ENCODE results near the gene TOP3A. TPM values are rescaled to one million over a fixed set of nuclear protein-coding genes. Genes with fewer than 3 reads are reported as not detected.

The TOP3A gene
- total RNA-seq, 2 experiments from 2014 or later = 61.8 to 65.7 TPM

DNA sequence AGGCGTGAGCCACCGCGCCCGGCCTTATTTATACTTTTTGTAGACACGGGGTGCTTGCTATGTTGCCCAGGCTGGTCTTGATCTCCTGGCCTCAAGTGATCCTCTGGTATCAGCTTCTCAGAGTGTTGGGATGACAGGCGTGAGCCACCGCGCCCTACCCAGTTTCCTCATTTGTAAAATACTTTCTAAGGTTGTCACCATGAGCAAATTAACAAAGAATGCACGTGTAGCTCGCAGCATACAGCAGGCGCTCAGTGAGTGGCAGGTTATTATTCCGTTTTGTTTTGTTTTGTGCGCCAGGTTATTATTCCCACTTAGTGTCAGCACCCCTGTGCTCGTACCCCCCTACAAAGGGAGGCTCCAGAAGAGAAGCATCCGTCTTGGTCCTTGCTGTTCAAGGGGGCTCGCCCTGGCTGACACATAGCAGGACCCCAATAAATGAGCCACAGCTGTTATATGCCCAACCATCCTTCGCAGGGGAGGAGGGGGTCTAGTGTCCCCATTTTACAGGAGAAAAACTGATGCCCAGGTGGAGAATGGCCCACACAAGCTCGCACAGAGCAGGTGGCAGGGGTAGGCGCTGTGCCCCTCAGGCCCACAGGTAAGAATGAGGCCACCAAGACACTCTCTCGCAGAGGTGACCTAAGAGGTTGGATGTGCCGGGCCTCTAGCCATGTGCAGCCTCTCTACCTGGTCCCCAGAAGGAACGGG is 55.0 kb downstream of the TOP3A start:
- Mint-ChIP-seq H3K36me3 (ENCODE audit: low read depth) (peaks cover 3% of the 10 kb centered on the region), H3K27ac (peak overlapping the region; percentile 86), H3K27me3 (no peaks in the 10 kb centered on the region), H3K4me3 (peak overlapping the region; percentile 79), H3K9me3 (no peaks in the 10 kb centered on the region), H3K4me1 (ENCODE audit: low read depth) (peaks cover 38% of the 10 kb centered on the region)
- ChIA-PET CTCF (interaction anchor here (1.4 to 1.6 kb wide), 3 partner anchors 9 to 44 kb away, joined by 3 to 5 read pairs (median 4); no protein-coding TSS in a partner anchor), POLR2A (interaction anchor here (0.6 to 1.8 kb wide), 3 partner anchors 27 to 79 kb away, joined by 3 to 5 read pairs (median 3); no protein-coding TSS in a partner anchor)
- intact Hi-C loops (cut with micrococcal nuclease) = no loop called here
- no peak for DNase-seq
- no peak for TF ChIP-seq CTCF (IDR thresholded peaks at IDR 0.05)
- no peak for ATAC-seq

DNA sequence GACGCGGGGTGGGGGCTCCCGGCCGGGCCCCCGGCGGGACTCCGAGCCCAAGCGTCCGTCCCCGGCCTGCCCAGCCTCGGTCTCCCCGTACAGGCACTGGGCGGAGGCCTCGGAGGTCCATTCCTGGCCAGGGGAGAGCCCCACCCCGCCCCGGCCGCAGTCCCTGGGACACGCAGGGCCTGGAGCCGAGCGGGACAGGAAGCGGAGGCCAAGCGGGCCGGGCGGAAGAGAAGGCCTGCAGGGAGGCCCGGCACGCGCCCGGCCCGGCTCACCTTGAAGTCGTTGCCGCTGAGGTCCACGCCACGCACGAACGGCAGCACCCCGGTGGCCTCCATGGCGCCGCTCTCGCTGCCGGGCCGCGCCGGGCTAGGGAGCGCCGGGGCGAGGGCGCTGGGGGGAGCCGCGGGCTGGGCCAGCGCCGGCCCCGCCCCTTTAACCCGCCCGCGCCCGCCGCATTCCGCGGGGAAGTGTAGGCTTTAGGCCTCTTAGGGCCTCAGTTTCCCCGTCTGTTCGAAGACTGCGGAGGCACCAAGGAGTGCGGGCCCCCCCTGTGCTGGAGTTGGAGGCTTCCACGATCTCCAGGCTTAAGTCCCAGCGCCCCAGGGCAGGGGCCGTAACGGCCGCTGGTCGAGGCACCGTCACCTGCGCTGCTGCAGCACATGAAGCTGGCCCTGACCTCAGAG is 56.3 kb downstream of the TOP3A start, which contains the start of gene FLII:
TSS of gene FLII (minus strand) at position 383 of the 683 bp plus-strand sequence. CDS start at position 335, 48 bp downstream.
- ChIA-PET CTCF (interaction anchor here (0.7 to 1.6 kb wide), 4 partner anchors 8 to 43 kb away, joined by 3 to 5 read pairs (median 4); no protein-coding TSS in a partner anchor), POLR2A (interaction anchor here (0.8 kb wide), 1 partner anchor 75 kb away, joined by 4 read pairs; the partner anchor contains the start of gene ALKBH5)
- Mint-ChIP-seq H3K9me3 (no peaks in the 10 kb centered on the region), H3K27ac (peak within 1 kb of the TSS; percentile 92), H3K4me1 (ENCODE audit: low read depth) (peaks cover 38% of the 10 kb centered on the region), H3K27me3 (no peaks in the 10 kb centered on the region), H3K4me3 (peak within 1 kb of the TSS; percentile 94), H3K36me3 (ENCODE audit: low read depth) (peaks cover 6% of the 10 kb centered on the region)
- no peak for TF ChIP-seq CTCF (IDR thresholded peaks at IDR 0.05)
- intact Hi-C loops (cut with micrococcal nuclease) = no loop called here
- DNase-seq (peak; percentile 42), ATAC-seq (peak; percentile 13)

- peak overlapping the region; percentile 78 for H3K27ac Mint-ChIP-seq
- ChIA-PET POLR2A (interaction anchor here (0.6 to 0.7 kb wide), 2 partner anchors 14 to 32 kb away, joined by 3 read pairs; no protein-coding TSS in a partner anchor), CTCF (no interaction called here)
- intact Hi-C loops (cut with micrococcal nuclease) = no loop called here
- TF ChIP-seq CTCF (IDR thresholded peaks at IDR 0.05) = no peak
- no peaks in the 10 kb centered on the region for H3K9me3 Mint-ChIP-seq
- no peaks in the 10 kb centered on the region for H3K27me3 Mint-ChIP-seq
- peak; percentile 27 for ATAC-seq
- peaks cover 7% of the 10 kb centered on the region for H3K36me3 Mint-ChIP-seq (ENCODE audit: low read depth)
- H3K4me3 Mint-ChIP-seq = peak overlapping the region; percentile 94
- peaks cover 38% of the 10 kb centered on the region for H3K4me1 Mint-ChIP-seq (ENCODE audit: low read depth)
- DNase-seq = peak; percentile 77
These were observed 56.8 kb downstream of the TOP3A start for GRCh38 chr17:18257982-18258355.

- H3K36me3 Mint-ChIP-seq (ENCODE audit: low read depth) = peaks cover 7% of the 10 kb centered on the region
- H3K4me3 Mint-ChIP-seq = peak overlapping the region; percentile 94
- ATAC-seq (no peak), DNase-seq (peak; percentile 49)
- ChIA-PET POLR2A (interaction anchor here (0.6 to 0.8 kb wide), 3 partner anchors 15 to 32 kb away, joined by 3 read pairs; no protein-coding TSS in a partner anchor), CTCF (interaction anchor here (0.6 kb wide), 1 partner anchor 9 kb away, joined by 3 read pairs; no protein-coding TSS in a partner anchor)
- H3K9me3 Mint-ChIP-seq = no peaks in the 10 kb centered on the region
- intact Hi-C loops (cut with micrococcal nuclease) = no loop called here
- peak overlapping the region; percentile 78 for H3K27ac Mint-ChIP-seq
- H3K4me1 Mint-ChIP-seq (ENCODE audit: low read depth) = peaks cover 37% of the 10 kb centered on the region
- TF ChIP-seq CTCF (IDR thresholded peaks at IDR 0.05) = no peak
- H3K27me3 Mint-ChIP-seq = no peaks in the 10 kb centered on the region
These were observed 57.4 kb downstream of the TOP3A start for GRCh38 chr17:18257268-18257981.

Measured in activated CD8-positive, alpha-beta T cell treated with anti-CD3 and anti-CD28 coated beads for 36 hours (primary cell).